Stromal cell of bone marrow (primary cell): ENCODE results near the gene ESF1.
"Not testable (repeated sequence)": the region's sequence is repeated elsewhere in the genome, so short reads cannot be mapped to it uniquely, and the experiment has no call there.

Experiments
- DNase-seq: peaks from one replicate; pipeline ENCODE4 v3.0.0-alpha.2; 2012; ENCODE audit warnings: low read depth

Gene ESF1

DNA sequence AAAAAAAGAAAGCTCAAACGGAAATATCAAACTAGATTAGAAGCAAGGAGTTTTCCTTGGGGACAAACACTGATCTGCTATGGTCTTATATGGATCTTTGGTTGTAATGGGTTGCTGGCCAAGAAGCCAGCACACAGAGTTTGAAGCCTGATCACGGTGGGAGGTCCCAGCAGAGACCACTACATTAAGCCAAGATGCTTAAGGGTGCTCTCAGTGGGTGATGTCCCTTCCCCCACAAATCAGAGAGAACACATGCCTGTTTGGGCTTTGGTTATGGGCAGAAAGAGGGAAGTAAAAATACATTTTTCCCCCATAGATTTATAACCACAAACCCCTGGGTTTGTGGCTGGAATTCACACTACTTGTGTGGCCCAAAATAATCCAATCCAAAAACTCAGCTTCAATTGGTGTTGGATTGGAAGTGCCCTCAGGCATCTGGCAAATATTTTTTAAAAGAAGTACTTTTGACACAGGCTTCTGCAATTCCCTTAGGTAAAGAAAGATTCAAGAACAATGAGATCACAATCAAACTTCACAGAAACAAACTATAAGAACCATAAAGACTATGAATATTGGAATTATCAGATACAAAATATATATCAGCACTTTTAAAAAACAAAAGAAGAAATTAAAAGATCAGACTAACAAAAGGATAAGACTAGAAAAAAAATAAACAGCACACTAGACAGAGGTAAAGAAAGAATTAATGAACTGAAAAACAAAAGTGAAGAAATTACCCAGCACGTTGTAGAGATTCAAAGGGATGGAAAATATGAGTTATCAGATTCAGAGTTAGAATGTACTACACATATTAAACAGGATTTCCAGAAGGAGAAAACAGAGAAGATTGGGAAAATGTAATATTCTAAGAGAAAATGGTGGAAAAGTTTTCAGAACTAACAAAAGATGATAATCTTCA is 44.7 kb downstream of the ESF1 start:
- DNase-seq = no peak

DNA sequence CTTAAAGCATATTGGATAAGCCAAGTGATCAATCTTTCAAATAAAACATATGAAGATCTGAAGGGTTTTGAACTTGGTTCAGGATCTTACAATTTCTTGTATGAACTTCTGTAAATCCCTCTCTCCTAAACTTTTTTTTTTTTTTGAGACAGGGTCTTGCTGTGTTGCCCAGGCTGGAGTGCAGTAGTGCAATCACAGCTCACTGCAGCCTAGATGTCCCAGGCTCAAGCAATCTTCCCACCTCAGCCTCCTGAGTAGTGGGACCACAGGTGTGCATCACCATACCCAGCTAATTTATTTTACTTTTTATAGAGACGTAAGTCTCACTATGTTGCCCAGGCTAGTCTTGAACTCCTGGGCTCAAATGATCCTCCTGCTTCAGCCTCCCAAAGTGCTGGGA is 46.5 kb downstream of the ESF1 start:
- DNase-seq = not testable (repeated sequence)

DNA sequence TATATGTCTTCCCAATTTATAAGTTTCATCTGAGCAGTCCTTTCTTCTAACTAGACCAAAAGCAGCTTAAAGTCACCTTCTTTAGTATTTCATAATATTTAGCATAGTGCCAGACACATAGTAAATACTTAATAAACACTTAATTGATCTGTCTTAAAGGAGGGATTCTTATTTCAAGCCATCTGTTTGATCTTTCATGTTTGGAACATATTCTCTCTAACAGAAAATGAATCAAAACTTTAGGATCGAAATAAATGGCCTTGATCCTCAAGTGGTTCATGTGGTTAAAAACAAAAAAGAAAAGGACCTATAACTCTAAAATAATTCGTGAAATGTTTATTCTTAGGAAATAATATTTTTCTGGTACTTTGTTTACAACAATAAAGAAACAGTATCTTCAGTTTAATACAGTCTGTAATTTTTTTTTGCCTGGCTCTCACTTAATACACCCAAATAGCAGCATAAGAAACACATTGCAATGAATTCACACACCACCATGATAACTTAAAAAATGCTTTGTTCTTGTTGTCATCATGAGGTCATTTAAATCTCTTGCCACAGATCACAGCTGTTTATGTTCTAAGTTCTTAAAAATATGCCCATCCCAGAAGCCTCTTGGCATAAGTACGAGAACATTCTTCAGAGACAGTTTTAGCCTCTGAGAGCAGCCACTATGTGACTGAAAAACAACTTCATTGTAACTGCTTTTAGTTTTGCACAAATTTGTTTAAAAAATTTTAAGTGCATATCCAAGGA is 48.1 kb downstream of the ESF1 start:
- peak; percentile 39 for DNase-seq

GRCh38 chr20:13735826-13736225 is 48.9 kb downstream of the ESF1 start:
- no peak for DNase-seq

GRCh38 chr20:13723011-13723410 is 61.7 kb downstream of the ESF1 start:
- no peak for DNase-seq

DNA sequence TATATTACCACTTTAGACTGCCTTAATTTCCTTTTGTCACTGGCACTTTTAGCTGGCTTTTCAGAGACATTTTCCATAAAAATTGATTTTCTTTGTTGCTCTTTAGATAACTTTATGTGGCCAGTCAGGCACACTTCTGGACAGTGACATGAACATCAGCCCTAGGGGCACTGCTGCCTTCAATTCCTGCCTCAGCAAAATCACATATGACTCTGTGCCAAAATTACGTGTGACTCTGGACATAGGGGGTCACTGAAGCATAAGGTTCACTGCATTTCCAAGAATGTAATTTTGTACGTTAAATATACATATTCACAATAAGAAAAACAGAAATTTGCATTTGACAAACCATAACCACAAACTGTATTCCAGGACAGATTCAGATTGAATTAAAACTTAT is 66.5 kb downstream of the ESF1 start:
- no peak for DNase-seq

DNA sequence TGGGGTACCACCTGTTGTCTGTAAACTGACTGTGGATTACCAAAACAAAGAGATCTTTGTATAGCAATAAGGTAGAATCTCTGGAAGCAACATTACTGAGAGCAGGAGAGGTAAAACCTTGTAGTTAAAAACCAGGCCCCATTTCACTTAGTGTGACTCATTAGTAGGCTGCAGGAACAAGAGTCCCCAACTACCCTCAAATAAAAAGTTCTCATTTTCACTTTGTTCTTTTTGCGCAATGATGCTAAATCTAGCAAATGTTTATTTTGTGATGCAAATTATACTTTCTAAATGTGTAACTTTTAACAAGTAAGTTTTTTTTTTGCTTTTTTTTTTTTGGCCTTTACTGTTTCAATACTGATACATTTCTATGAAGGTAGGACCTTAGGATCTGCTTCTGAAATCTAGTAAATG is 67.1 kb downstream of the ESF1 start:
- DNase-seq = no peak

DNA sequence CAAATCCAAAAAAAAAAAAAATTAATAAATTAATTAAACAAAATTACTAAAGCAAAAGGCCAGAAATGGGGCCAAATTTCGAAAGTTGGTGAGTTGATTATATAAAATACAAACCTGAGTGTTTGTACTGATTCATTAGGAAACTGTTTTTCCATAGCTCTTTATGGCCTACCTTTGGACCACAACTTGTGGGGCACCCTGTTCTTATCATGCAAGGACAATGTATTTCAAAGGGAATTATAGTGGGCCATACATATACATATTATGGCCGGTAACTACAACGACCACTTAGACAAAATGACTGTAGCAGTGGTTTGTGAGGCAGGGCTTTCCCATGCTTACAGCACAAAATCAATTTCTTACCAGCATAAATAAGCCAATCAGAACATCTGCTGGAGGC is 69.5 kb downstream of the ESF1 start:
- DNase-seq = no peak

- no peak for DNase-seq
Measured at GRCh38 chr20:13708234-13708633, 76.5 kb downstream of the ESF1 start.

- no peak for DNase-seq
Measured at GRCh38 chr20:13703265-13703664, 81.5 kb downstream of the ESF1 start.

DNA sequence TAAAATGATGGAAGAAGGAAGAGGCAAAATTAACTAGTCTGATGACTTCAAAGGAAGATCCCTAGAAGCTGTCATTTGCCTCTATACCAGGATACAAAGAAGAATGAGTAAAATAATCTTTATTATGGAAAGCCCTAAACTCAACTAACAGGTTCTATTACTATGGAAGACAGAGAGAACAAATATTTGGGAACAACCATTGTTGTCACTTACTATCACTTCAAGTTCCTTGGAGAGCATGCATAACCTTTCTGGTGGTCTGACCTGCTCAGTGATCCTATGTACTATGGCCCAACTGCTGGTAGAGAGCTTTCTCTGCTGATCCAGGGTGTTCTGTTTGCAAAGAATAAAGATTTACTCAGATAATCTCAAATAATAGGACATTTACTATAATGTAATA is 83.2 kb downstream of the ESF1 start:
- DNase-seq = no peak

DNA sequence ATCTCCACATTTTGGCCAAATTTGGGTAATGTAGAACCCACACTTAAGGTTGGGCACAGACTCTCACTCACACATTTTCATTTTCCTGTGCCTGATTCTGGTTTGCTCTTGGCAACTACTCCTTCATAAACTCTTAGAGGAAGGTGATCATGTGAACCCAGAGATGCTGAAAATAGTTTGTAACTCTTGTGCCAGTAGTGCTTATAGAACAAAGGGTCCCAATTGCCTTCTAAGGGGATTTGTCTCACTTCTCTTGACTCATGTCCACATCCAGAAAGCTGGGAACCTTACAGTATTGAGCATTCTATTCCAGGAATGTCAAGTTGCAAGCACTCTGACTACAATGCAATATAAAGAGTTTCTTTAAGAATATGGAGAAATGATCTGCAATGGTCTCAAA is 84.0 kb downstream of the ESF1 start:
- no peak for DNase-seq

GRCh38 chr20:13694420-13695150 is 90.1 kb downstream of the ESF1 start:
- DNase-seq = no peak

DNA sequence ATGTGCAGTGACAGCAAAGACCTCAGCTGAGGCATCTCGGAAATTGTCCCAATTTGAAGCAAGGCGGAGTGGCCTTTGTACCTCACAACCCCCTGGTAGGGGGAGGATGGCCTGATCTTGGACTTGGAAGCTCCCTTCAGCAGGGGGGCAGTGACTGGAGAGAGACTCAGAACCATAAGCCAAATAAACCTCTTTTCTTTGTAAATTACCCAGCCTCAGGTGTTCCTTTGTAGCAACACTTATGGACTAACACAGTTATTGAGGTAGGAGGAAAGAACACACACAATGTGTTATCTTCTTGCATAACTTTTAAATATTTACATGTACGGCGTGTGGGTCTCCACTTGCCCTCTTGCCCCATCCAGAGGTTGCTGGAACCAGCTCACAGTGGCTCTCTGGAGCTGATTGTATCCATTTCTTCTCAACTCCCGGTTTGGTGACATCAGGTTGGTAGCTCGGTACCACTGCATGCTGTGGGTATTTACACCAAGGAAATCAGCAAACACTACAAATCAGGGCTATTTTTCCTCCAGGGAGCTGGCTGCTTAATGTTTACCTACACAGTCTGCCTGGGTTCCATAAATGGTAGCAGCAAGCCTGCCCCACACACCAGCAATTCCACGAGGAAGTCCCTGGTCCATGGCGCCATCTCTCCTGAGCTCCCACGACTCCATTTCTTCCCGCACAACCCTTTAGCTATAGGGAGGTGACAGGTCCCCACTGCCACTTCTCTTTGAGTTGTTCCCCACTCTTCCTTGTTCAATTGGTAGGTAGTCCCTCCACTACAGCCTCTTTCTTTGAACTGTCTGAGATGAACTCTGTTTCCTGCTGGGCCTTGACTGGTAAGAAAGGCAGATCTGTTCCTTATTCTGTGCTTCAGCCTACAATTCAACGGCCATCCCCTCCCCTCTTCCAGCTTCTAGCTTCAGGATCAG is 91.7 kb downstream of the ESF1 start:
- no peak for DNase-seq

DNA sequence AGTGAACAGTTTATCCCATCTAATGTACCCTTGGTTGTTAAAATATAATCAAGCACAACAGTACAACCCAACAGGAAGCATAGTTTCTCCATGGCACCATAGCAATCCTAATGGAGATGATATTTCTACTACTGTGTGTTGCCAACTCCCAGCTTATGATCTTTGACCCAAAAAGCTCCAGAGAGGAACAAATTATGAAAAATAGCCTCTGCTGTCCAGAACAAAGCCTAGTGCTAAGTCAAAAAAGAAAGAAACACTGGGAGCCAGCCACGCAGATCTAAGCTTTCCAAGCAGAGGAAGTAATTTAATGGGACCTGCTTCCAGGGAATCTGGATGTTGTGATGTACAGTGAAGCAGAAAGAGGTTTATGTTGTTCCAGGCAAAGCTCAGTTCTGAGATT is 93.8 kb downstream of the ESF1 start:
- no peak for DNase-seq

DNA sequence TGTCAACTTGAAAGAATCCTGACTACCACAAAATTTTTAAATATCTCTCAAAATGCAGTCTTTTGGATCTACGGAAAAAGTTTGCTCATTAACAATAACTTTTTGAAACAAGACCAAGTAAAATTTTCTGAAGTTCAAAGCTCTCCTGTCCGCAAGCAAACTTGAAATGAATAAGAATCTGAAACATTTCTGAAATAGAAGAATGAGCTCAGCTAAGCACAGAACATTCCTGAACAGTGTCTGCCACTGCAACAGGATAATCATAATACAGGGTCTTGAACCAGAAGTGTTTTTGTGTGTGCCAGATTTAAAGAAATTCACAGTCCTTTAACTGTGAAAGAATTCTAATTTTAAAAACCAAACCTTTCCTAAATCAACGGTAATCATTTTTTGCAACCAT is 96.9 kb downstream of the ESF1 start:
- DNase-seq = no peak

DNA sequence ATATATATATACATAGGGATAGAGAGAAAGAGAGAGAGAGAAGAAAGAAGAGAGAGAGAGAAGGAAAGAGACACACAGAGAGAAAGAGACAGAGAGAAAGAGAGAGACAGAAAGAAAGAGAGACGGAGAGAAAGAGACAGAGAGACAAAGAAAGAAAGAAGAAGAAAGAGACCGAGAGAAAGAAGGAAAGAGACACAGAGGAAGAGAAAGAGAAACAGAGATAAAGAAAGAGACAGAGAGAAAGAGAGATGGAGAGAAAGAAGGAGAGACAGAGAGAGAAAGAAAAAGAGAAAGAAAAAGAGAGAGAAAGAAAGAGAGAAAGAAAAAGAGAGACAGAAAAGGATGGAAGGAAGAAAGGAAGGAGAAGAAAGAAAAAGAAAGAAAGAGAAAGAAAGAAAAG is 99.1 kb downstream of the ESF1 start:
- no peak for DNase-seq

GRCh38 chr20:13684566-13685222 is 100.0 kb downstream of the ESF1 start:
- DNase-seq = no peak

DNA sequence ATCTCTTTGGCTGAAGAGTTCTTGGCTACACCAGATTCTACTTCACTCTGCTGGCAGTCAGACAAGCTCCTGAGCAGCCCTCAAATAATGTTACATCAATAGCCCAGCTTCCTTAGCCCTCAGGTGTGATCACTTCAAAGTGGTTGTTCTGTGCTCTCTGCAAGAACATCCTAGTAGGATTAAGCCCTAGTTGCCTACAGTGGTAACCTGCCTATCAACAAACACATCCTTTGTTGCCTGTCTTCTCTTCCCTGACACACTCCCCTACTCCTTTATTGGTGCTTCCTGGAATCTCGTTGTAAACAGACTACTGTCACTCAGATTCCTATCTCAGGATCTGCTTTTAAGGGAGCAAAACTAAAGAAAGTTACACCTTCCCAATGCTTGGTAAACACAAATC is 100.9 kb downstream of the ESF1 start:
- DNase-seq = no peak

GRCh38 chr20:13681248-13682125 is 103.2 kb downstream of the ESF1 start:
- DNase-seq = no peak
